Stimulated activated CD4-positive, alpha-beta T cell treated with anti-CD3 and anti-CD28 coated beads, Interleukin-4, amount 100 ng/mL, for 24 hours (primary cell): Measurements from ENCODE around the gene P4HTM.
A peak's percentile ranks its signal among the peaks of the same experiment; 100 is the strongest.

Experiments used
- DNase-seq: peaks from one replicate; pipeline ENCODE4 v3.0.0-alpha.2; 2020

Gene P4HTM, protein sequence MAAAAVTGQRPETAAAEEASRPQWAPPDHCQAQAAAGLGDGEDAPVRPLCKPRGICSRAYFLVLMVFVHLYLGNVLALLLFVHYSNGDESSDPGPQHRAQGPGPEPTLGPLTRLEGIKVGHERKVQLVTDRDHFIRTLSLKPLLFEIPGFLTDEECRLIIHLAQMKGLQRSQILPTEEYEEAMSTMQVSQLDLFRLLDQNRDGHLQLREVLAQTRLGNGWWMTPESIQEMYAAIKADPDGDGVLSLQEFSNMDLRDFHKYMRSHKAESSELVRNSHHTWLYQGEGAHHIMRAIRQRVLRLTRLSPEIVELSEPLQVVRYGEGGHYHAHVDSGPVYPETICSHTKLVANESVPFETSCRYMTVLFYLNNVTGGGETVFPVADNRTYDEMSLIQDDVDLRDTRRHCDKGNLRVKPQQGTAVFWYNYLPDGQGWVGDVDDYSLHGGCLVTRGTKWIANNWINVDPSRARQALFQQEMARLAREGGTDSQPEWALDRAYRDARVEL

DNA sequence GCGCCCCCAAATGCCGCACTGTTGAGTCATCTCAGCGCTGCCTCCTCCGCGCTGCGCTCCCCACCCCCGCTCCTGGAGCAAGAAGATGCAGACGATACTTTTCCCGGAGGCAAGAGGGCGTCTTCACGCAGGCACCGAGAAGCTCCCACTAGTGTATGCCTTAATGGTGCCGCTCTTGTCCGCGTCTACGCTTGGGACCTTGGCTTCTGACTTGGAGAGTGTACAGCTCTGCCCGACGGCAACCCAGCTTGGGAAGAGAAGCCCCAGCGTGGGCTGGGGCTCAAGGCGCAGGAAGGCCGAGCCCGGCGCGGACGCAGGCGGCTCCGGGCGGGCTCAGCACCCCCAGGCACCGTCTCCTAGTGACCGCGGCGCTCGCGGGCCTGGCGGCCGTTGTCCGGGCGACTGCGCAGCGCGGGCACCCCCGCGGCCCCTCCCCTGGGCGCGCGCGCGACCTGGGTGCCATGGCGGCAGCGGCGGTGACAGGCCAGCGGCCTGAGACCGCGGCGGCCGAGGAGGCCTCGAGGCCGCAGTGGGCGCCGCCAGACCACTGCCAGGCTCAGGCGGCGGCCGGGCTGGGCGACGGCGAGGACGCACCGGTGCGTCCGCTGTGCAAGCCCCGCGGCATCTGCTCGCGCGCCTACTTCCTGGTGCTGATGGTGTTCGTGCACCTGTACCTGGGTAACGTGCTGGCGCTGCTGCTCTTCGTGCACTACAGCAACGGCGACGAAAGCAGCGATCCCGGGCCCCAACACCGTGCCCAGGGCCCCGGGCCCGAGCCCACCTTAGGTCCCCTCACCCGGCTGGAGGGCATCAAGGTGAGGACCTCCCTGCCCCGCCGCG, at the start of gene P4HTM:
Gene P4HTM, plus strand, starts transcription at position 446 of the 840 bp plus-strand sequence. Its CDS starts 16 bp downstream, at position 462.
- DNase-seq, result peak; percentile 83

DNA sequence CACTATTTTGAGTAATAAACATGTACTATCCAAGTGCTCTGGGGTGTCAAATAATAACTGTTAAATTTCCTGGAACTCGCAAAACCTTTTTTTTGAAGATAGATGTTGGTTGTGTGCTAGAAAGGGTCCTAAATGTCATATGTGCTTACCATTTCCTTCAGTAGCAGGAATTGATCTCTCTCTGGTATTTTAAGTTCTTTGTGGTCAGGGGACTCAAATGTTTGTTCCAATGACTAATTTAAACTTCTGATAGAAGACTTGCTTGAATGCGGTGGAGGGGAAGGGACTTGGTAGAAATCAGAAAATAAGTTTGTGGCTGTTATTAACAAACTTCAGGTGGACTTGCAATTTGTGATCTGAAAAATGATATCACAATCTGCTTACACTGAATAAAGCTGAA, 44.6 kb upstream of the P4HTM start:
- no peak for DNase-seq

DNA sequence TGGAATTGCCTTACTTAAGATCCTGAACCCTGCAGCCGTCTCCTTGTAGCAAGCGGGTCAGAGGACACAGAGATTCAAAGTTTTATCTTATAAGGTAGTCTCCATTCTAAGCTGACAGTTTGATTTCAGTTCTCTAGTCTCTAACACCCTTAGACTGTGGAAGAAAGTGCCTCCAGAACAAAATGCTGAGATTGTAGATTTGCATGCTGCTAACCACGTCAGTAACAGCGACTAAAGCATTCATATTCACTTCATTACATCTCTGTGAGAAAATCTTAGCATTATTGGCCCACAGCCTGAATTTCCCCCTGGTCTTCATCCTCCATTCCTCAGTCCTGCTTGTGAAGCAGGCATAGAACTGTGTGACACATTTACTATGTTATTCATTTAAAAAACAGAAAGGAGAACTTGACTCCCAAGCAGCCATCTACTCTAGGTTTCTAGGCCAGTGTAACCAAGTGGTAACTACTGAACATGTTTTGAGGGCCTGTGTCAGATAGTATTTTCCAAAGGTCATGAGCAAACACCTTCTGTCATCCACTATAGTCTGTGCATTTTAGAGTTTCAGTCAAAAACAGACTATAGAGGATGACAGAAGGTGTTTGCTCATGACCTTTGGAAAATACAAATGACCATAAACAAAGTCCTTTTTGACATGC, 44.0 kb upstream of the P4HTM start:
- DNase-seq, result no peak

DNA sequence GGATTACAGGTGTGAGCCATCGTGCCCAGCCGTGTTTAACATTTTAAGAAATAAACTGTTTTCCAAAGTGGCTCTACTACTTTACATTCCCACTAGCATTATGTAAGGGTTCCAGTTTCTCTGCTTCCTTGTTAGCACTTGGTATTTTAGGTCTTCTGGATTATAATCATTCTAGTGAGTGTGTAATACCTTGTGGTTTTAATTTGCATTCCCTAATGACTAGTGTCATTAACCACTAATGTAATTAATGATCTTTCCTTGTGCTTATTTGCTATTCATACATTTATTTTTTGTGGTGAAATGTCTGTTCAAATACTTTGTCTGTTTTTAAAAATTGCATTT, 40.7 kb upstream of the P4HTM start:
- no peak for DNase-seq

DNA sequence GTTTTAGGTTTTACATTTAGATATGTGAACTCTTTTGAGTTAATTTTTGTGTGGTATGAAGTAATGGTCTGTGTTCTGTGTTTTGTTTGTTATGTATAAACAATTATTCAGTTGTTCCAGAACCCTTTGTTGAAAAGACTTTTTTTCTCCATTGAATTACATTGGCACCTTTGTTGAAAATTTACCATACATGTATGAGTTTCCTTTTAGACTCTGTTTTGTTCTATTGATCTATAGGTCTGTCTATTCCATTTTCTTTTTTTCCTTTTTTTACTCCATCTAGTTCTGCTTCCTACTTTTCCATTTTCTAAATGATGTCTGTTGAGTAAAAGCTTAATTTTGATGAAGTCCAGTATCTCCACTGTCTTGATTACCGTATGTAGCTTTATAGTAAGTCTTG, 40.0 kb upstream of the P4HTM start:
- no peak for DNase-seq

DNA sequence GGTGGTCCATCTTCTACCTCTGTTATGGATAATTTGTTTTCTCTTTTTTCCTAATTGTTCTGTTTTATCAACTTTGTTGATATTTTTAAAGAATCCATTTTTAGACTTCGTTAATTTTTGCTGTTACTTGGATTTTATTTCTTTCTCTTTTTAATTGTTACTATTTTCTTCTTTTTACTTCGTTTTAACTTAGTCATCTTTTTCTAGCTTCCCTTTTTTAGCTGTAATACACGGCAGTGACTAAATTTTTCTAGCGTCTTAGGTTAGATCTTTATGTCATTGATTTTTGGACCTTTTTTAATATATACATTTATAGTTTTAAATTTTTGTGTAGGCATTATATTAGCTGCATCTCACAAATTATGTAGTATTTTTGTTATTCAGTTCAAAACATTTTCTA, 38.3 kb upstream of the P4HTM start:
- DNase-seq, result no peak

DNA sequence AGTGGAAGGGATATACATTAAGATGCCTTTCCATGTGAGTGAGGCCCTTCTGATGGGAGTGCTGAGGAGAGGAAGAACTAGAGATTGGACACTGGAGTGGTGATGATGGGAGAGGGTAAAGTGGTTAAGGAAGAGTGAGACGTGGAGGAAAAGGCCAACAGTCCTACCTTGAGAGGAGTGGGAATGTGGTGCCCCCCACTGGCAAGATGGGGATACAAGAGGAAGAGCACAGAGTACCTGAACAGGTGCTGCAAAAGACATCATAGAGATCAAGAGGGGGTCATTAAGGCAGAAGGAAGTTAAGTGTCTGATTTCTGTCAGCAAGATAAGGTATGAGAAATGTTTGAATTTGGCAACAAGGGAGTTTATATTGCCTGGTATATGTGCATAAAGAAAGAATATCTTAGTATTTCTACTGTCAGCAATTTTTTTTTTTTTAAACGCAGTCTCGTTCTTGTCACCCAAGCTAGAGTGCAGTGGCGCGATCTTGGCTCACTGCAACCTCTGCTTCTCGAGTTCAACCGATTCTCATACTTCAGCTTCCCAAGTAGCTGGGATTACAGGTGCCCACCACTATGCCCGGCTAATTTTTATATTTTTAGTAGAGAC, 37.4 kb upstream of the P4HTM start:
- DNase-seq, result peak; percentile 43

DNA sequence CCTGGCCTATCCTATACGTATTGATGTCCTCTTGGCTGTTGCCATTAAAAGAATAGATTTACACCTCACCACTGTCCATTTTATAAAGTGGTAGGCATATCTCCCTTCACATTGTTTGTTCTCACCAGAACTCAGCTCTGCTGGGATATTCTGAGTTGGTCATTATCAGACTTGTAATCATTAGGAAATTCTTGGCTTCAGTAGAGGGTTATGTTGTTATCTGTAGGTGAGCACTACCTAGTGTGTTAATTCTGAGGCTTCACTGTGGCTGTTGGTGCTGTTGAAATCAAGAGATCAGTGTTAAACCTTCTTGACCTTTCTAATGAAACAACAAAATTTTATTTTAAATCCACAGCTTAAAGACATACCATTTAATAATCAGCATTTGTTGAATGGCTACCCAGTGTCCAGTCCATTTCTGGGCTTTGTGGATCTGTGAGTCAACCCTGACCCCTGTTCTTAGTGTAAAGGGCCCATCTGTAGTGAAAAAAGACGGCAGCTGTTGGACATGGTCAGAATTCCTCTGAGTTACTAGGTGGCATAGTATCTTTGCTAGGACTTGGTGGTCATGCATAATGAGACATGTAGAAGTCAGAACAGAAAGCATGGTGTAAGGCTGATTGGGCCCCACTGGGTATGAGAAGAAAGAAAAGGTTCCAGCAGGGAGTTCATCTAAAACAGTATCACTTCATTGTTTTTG, 32.9 kb upstream of the P4HTM start:
- DNase-seq, result no peak

DNA sequence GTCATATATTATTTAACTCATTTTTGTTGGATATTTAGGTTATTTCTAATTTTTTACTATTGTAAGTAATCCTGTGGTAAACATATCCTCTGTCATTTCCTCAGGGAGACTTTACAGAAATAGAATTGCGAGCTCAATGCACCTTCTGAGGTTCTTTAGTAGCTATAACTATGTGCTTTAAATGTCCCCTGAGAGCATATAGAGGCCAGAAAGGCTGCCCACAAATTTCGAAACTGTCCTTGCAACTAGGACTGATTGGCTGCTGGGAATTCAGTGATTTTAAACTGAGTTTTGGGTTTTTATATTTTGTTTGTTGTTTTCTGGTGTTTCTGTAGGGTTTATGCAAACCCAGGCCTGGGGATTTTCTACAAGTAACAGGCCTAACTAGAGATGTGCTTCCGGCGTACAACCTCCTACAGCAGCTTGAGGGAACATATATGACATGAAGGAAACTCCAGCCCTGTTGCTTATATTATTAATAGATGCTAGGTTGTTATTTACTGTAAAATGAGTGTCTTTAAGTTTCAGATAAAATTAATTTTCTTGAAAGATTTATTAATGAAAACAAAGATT, 29.1 kb upstream of the P4HTM start:
- no peak for DNase-seq

DNA sequence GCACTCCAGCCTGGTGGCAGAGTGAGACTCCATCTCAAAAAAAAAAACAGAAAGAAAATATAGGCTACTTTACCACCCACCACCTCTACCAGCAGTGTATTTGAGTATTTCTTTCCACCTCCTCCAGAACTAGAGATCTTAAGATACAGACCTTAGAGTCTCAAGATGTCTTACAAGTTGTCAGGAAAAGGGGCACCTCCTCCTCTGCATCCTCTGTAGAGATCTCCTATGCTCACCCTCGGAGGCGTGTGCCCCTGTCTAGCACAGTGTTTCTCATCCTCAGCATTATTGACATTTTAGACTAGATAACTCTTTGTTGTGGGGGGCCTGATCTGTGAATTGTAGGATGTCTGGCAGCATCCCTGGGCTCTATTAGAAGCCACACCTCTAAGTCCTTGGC, 27.7 kb upstream of the P4HTM start:
- DNase-seq, result no peak

DNA sequence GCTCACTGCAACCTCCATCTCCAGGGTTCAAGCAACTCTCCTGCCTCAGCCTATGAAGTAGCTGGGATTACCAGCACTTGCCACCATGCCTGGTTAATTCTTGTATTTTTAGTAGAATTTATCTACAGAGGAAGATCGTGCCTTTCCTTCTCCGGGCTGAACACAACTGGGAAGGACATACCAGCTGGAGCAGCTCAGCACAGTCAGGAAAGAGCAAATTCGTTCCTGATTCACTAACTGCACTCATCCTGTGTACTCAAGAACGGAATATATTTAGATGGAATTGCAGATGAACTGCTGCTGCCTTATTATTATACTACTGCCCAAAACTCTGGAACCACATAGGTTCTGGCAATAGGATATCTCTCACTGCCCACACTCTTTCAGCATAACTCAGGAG, 27.1 kb upstream of the P4HTM start:
- DNase-seq, result no peak

DNA sequence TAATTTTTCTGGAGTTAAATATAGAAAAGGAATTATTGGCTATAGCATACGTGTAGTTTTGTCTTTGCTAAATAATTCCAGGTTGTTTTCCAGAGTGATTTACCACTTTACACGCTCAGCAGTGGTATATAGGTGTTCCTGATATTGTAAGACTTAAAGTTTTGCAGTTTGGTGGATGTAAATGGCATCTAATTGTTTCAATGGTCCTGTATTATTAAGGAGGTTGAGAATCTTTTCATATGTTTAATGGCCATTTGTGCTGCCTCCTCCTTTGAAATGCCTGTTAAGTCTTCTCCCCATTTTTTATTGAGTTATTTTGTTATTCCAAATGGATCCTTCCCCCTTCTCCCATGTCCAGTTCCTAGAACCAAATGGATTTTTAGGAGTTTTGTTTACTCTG, 26.4 kb upstream of the P4HTM start:
- DNase-seq, result no peak

DNA sequence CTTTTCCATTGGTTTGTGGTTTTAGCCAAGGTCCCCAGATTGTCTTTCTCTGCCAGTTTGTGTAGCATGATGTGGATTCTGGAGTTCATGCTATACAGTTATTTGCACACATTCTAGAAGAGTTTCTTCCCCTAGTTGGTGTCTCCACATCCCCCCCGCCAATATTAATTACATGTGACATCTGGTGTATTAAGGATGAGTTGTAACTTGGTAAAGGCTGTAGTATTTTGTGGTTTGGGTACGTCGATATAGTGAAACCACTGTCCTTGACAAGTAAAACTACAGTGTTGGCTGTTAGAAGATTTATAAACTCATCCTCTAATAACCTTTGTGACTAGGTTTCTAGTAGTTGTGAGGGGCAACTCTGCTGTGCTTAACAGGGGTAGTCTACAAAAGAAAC, 23.7 kb upstream of the P4HTM start:
- no peak for DNase-seq

DNA sequence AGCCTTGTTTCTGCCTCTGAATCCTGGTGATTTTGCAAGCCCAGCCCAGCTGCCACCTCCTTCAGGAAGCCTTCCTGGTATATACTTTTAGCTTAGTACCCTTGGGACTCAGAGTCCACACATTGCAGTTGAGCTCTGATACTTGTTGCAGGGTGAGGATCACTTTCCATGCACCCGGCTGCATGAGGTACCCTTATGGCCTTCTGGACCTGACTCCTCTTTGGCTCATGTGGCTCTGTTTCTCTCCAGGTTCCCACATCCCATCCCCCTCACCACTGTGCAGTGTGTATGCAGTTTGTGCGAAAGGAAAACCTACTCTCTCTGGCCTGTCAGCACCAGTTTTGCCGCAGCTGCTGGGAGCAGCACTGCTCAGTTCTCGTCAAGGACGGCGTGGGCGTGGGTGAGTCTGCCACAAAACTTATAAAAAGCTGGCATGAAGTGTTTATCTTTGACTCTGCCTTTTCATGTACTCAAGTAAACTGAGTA, 23.1 kb upstream of the P4HTM start:
- DNase-seq, result peak; percentile 49

DNA sequence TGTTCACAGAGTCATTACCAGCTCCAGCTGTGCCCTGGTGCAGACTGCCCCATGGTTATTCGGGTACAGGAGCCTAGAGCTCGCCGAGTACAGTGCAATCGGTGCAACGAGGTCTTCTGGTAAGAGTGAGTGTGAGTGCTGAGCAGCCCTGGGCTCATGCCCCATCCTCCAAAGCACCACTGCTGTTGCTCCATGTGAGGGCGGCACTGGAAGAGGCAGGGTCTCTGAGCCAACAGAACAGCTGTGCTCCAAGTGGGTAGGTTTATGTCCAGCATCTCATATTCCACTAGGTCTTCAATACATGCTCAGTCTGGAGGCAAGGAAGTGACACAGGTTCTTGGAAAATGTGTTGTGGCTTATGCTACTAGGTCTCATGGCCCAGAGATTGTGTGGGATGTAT, 19.5 kb upstream of the P4HTM start:
- DNase-seq, result no peak

DNA sequence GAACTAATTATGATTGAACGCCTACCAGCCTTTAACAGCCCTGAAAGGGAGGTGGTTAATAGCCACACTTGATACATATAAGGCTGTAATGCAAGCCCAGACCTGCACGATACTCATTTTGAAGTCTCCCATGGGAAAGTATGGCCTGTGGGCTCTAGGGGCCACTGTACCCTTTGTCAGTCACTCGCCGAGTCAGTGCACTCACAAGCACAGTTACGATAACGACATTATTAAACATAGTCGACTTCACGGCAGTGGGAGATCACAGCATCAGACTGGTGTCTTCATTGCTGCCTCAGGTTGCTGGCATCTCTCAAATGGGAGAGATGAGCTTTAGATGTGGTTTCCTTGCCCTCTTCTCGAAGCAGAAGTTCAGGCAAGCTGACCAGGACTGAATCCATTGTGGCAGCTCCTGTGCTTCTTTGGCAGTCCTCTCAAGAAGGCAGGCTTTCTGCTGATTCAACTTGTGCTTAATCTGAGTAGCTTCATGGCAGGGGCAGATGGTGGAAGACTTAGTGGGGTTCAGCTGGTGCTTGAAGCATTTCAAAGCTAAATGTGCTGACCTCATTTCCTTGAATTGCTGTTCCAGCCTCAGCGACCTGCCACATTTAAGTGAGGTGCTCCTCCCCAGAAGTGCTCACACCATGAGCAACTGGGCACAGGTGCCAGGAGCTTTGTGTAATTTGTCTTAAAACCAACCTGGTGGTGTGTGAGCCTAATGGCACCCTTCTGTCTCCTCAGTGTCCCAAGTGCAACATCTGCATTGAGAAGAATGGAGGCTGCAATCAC, 15.8 kb upstream of the P4HTM start:
- DNase-seq, result no peak

DNA sequence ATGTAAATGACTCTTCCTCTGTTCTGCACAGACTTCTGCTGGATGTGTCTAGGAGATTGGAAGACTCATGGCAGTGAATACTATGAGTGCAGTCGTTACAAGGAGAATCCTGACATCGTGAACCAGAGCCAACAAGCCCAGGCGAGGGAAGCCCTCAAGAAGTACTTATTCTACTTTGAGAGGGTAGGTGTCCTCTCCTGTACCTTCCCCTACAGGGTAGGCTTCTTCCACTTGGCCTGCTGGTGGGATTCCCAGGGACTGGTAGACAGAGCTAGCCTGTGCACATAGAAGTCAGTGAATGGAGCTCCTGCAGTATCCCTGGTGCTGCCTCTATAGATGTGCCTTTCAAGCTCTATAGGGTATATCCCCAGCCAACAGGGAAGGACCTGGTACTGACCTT, 10.6 kb upstream of the P4HTM start:
- no peak for DNase-seq

DNA sequence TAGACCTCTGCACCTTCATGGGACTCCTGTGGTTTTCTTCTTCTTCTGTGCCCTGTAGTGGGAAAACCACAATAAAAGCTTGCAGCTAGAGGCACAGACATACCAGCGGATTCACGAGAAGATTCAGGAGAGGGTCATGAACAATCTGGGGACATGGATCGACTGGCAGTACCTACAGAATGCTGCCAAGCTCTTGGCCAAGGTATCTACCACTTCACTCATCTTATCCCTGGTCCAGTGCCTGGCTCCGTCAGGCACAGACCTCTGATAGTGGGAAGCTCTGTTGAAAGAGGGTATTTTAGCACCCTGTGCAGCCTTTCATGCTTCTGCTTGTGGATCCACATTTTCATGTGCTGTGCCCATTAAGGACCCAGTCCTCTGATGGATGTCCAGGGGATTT, 9.7 kb upstream of the P4HTM start:
- no peak for DNase-seq

DNA sequence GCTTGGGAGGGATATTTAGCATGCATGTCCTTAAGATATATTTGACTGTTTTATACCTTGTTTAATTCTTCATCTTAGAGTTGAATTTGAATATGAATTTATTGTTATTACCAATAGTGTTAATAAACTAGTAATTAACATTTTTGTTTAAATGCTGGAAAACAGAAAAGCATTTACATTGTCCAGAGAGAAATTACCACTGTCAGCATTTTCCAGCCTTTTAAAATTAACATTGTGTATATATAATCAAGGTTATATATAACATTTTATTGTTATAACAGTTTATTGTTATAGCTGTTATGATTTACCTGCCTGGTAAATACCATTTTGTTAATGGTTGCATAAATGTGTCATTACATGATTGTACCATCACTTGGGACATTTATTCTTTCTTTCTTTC, 8.0 kb upstream of the P4HTM start:
- no peak for DNase-seq

DNA sequence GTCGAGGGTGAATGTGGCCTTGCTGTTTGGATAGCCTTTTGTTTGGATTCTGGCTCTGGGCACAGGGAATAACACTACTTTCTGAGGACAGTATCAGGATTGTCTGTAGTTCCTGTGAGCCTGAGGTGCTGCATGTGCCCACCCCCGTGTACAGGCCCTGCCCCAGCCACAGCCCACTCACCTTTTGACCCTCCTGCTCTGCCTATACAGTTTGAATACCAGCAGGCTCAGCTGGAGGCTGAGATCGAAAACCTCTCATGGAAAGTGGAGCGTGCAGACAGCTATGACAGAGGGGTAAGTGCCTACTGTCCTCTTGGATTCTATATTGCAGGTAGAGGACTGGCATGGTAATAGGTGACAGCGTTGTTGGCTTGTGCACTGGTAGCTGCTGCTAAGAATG, 7.4 kb upstream of the P4HTM start:
- DNase-seq, result no peak

DNA sequence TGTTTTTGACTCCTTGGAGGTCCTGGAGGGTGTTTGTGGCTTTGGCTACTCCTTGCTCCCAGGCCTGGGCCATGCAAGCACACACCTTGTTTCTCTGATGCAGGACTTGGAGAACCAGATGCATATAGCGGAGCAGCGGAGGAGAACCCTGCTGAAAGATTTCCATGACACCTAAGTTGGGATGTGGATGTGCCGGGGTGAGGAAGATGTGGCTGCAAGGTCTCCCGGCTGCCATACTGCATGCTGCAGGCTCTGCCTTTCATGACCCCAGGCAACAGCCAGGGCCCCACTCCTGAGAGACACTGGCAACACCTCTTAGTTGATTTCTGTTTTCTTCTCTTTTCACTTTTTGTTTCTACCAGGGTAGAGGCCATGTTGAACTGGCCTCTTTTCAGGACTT, 6.9 kb upstream of the P4HTM start:
- DNase-seq, result no peak
